NCI-H2196 (cell line): ENCODE results near the gene C1orf116.

Experiments
- DNase-seq: peaks from one replicate; lab custom pipeline; 2025; ENCODE audit not compliant: unreplicated experiment; lab: John Stamatoyannopoulos, UW

C1orf116 gene

DNA sequence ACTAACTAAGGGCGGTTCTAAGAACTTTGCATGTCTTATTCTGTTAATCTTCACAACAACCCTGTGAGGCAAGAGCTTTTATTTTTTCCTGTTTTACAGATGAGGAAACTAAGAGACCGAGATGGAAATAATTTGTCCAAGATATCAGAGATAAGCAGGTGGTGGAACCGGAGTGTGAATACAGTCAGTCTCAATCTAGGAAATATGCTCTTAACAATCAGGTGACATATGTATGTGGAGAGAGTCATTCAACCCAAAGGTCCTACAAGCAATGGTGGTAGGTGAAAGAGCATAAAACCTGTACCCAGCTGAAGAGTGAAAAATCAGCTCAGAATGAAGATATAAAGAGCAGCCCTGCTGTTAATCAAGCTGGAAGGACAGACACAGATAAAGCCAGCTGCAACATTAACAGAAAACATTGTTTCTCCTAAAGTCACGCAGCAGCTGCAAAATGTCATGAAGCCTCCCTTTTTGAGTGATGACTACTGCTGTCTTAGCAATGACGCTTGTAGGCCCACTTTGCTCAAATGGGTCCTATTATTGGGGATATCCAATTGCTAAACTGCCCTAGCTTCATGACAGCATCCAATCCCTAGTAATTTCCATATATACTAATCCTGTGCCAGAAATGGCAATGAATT is 31.8 kb downstream of the C1orf116 start:
- DNase-seq: no peak

DNA sequence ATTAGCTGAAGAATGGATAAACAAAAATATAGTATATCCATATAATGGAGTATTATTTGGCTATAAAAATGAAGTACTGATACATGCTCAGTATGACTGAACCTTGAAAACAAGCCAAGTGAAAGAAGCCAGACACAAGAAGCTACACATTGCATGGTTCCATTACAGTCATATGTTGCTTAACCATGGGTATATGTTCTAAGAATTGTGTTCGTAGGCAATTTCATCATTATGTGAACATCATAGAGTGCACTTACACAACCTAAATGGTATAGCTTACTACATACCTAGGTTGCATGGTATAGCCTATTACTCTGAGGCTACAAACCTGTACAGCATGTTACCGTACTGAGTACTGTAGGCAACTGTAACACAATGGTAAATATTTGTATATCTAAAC is 33.7 kb downstream of the C1orf116 start:
- no peak for DNase-seq

DNA sequence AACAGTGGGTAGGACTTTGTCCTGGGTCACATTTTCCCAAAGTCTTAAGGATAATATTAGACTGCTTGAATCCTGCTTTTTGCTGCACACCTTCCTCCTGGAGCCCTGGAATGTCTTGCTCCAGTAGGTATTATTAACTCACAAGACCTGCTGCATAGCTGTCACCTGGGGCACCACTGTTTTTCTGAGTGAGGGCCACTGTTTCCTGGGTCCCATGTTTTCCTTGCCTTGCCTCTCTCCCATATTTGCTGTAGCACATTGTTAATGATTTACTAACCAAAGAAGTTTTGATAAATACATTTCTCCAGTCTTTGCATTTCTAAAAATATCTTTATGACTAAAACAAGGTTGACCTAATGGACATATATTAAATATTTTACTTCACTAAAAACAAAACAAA is 39.8 kb downstream of the C1orf116 start:
- no peak for DNase-seq

DNA sequence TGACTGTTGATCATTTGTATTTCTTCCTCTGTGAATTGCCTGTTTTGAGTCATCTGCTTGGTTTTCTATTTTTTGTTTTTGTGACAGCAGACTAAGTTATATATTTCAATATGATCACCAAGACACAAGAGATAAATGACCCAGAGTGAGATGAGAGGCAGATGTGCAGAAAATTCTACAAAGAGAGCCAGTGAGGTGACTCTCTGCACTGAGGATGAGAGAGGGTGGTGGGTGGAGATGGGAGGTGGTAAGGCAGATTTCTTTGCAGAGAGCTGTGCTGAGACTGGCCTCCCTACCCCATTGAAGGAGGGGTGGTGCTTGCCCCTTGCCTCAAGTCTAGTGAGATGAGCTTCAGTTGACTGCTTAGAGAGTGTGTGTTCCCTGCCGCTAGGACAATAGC is 44.7 kb downstream of the C1orf116 start:
- no peak for DNase-seq

DNA sequence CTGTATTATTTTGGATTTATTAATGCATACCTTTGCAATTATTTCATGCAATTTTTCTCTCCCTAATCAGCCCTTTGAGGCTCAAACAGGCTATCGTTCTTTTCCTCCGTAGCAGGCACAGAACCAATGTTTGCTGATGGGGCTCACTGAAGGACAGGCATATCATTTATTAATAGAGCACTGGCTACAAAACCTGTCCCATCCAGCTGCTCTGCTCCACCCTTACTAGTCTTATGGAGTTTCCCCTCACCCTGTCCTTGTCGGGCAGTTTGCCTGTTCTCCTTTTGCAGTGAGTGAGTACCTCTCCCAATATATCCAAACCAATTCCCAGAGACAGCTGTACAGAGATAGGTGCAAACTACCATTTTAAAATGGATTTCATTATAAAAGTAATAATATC is 45.7 kb downstream of the C1orf116 start:
- no peak for DNase-seq

DNA sequence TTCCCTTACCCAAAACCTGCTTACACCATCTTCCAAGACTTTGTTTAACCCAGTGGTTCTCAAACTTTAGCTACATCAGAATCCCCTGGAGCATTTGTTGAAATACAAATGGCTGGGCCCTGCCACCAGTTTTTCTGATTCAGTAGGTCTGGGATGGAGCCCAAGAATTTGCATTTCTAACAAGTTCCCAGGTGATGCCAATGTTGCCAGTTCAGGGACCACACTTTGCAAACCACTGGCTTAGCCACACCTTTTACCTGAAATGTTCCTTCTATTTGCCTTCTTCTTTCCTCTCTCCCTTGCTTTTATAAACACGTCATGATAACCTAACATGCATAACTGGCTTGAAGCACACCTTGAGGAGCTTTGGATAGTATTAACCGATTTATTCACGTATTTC is 46.2 kb downstream of the C1orf116 start:
- DNase-seq: no peak

DNA sequence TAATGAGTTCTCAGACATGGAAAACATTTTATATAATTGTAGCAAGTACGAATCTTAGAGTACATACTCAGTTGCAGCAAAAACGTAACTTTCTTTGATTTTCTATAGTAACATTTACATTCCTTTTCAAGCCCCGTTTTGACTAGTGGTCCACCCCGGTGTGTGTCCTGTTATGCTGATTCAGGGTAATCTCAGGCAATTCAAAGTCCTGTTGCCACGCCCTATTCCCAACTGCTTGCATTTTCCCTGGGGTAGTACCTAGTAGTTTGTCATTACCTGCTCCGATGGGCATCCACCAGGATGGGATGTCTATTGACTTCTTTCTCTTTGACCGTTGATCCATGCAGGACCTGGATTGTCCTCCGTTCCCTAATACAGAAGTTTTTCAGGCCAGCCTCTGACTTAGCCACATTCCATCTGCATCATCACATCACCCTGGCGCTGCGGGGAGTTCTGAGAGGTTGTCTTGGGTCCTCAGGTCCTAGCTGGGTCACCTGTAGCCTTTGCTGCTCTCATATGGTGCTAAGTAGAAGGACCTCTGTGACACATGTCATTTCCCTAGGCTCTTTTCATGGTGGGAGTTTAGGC is 47.3 kb downstream of the C1orf116 start:
- DNase-seq: no peak

DNA sequence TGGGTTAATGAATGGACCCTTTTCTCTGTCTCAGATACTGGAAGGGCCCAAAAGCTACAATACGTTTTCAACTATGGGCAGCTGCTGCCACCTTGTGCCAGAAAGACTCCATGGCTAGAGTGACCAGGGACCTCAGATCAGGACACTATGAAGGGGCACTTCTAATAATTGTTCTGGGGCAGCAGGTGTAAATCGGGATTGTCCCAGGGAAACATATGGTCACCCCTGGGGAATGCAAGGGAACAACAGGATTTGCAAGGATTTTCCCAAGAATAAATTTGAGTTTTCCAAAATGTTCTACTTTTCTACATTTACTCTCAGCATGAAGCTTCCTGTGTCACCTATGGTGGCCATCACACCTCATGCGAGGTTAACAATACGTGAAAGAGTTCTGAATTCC is 50.3 kb downstream of the C1orf116 start:
- peak; percentile 69 for DNase-seq

DNA sequence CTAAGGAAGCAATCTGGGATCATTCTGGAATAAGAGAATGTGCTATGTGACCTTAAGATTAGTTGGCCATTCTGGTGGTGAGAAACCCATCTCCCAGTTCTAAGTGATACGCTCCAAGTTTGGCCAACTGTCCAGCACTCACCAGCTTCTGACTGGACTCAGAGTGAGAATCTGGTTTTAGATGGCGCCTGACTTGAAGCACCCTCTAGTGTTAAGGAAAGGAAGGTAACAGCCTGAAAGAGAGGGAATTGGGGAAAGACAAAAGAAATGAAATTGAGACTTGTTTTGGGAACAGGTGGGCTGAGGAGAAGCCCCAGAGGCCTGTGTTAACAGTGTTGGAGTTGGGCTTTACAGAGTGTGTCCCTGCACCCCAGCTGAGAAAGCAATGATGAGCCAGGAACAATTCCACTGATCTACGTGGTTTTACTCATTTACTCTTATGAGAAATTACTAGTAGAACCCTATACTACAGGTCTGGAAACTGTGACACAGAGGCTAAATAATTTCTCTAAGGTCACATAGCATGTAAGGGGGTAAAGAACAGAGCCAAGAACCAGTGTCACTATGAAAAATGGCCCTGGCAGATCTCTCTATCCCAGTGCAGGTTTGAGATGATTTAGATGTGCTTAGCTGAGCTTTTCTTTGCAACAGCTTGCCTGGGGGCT is 53.0 kb downstream of the C1orf116 start:
- DNase-seq: peak; percentile 10

DNA sequence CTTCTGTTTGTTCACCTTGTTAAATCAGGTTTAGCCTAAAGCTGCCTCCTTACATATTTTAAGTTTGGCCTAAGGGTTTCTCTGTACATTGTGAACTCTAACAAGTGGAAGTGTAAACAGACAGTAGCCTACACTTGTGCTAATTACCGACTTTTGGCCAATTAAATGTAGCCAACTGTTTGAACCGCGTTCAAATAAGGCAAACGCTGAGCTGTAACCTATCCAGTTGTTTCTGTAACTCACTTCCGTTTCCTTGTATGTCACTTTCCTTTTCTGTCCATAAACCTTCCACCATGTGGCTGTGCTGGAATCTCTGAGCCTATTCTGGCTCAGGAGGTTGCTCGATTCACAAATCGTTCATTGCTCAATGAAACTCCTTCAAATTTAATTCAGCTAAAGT is 54.3 kb downstream of the C1orf116 start:
- DNase-seq: no peak

DNA sequence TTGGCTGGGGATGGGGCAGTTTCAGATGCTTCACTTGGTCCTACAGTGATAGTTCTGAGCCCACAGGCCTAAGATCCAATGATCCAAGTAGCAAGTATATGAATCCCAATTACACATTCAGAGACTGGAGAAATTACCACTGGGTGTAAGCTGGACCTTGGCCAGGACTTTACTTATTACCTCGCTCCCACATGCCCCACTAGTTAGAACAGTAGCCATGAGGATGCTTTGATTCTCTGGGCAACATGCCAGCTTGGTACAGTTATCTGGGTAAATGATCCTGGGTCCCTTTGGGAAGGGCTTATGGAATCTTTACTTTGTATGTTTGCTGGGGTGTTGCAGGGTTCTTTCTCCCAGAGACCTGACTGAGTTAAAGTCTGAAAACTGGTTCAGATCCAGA is 57.2 kb downstream of the C1orf116 start:
- DNase-seq: peak; percentile 18

DNA sequence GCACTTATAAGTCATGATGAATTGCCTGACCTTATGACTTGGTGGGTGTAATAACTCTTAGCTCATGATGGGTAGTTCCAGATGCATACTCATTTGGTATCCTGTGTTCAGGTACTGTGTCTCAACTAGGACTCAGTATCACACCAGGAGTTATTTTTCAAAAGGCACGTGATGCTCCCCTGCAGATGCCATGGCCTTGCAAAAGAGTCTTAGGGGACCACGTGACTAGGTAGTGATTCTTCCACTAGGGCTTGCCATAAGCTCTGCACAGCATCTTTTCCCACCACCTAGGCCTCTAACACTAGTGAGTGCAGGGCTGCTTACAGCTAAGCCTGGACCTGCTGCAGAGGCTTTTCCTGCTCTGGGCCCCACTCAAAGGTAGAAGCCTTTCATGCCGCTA is 58.4 kb downstream of the C1orf116 start:
- DNase-seq: no peak

DNA sequence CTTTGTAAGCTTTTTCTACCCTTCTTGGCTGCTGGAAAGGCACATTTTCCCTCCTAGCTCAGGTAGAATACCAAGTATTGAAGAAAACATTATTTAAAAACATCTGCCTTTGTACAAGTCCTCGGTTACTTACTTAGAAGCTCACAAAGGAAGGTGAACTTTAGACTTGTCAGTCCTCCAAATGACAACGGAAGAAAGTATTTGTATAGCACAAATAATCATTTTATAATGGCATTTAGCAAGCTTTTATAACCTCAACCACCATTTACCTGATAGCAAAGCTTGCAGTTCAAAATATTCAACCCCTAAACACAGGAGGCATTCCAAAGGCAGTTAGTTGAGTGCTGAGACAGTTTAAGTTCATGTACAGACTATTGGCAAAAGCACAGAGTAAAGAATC is 59.8 kb downstream of the C1orf116 start:
- no peak for DNase-seq

DNA sequence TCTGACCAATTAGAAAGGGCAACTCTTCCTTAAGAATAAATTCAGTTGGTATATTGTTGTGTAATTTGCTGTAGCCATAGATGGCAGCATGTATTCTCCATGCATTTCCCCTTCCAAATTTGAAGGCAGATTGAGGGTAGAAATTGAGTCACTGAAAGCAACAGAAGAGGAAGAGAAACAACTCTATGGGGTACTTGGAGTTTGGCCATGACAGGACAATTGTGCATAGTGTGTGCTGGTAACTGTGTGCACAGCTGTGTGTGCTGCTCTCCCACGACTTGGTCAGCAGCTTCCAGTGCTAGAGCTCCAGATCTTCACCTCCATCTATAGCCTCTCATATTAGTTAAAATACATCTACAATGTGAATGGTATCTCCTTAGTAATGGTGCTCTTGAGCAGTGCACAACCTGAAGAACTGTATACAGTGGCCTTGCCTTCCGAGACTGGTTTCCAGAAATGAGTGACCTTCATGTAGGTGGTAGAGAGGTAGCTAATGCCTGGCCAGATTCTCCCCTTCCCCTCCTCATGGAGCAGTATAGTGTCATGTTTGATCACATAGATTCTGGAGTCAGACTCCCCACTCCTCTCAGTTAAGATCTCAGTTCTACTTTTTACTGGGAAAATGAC is 61.4 kb downstream of the C1orf116 start:
- DNase-seq: no peak

DNA sequence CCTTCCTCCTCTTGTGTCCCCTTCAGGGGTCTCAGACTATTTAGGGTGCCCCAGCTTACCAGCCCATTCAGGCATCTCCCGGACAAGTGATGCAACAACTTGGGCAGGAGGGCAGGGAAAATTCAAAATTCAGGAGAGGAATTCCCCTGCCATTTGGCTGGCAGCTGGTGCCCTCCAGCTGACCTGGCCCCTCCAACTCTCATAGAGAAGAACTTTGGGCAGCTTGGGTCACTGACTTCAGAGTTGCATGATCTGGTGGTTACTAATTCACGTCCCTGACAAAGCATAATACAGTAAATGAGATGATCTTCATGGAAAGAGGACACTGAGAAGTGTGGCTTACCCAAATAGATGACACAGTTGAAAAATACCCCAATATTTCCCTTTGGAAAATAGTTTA is 62.1 kb downstream of the C1orf116 start, which contains the start of gene FCAMR:
TSS of gene FCAMR (minus strand) at position 15 of the 400 bp plus-strand sequence. CDS start 335 bp downstream, outside the sequence.
- DNase-seq: no peak

DNA sequence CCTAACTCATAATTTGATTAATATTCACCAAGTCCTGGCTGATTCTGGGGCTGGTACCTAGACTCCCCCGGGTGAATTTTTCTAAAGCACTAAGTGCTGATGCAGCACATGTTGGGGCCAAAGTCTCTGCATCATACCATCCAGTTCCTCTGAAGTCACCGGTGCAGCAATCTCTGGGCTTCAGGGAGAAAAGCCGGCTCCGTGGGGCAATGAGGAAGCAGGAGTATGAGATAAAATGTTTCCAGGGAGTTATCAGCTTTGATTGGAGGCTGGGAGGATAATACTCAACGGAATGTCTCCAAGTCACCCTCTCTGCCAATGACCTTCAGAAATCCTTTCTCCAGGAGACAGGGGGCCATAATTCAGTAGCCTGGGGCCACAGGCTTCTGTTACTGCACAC is 63.5 kb downstream of the C1orf116 start:
- no peak for DNase-seq
